Measurements from ENCODE around the gene PDGFA.

The PDGFA gene

GRCh38 chr7:548401-548800, 28.8 kb upstream of the PDGFA start:
- no peak for TF ChIP-seq TAF1 (IDR thresholded peaks at IDR 0.05; ENCODE audit: borderline replicate concordance, insufficient read depth, low read length)
- no peak for TF ChIP-seq SIN3A (IDR thresholded peaks at IDR 0.05; ENCODE audit: borderline replicate concordance, insufficient read depth, low read length)
- no peak for TF ChIP-seq FOXP2 (optimal IDR thresholded peaks at IDR 0.05; ENCODE audit: borderline replicate concordance, extremely low read depth, extremely low read length, insufficient read depth)
- no peak for TF ChIP-seq POLR2AphosphoS5 (IDR thresholded peaks at IDR 0.05; ENCODE audit: low read depth, low read length)
- TF ChIP-seq, protein P1, sequence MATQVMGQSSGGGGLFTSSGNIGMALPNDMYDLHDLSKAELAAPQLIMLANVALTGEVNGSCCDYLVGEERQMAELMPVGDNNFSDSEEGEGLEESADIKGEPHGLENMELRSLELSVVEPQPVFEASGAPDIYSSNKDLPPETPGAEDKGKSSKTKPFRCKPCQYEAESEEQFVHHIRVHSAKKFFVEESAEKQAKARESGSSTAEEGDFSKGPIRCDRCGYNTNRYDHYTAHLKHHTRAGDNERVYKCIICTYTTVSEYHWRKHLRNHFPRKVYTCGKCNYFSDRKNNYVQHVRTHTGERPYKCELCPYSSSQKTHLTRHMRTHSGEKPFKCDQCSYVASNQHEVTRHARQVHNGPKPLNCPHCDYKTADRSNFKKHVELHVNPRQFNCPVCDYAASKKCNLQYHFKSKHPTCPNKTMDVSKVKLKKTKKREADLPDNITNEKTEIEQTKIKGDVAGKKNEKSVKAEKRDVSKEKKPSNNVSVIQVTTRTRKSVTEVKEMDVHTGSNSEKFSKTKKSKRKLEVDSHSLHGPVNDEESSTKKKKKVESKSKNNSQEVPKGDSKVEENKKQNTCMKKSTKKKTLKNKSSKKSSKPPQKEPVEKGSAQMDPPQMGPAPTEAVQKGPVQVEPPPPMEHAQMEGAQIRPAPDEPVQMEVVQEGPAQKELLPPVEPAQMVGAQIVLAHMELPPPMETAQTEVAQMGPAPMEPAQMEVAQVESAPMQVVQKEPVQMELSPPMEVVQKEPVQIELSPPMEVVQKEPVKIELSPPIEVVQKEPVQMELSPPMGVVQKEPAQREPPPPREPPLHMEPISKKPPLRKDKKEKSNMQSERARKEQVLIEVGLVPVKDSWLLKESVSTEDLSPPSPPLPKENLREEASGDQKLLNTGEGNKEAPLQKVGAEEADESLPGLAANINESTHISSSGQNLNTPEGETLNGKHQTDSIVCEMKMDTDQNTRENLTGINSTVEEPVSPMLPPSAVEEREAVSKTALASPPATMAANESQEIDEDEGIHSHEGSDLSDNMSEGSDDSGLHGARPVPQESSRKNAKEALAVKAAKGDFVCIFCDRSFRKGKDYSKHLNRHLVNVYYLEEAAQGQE (IDR thresholded peaks at IDR 0.05; ENCODE audit: insufficient read depth in 1 of 2, low read depth in 2 of 2, low read length in 2 of 2) = no peak

DNA sequence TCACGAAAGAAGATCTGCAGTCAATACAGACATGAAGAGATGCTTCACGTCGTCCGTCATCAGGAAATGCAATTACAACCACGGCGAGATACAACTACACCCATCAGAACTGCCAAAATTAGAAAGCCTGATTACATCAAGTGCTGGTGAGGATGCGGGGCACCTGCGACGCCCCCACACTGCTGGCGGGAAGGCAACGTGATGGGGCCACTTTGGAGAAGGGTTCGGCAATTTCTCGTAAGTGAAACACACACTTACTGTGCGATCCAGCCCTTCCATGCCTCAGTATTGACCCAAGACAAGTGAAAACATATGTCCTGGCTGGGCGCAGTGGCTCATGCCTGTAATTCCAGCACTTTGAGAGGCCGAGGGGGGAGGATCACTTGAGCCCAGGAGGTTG, 25.8 kb upstream of the PDGFA start:
- no peak for TF ChIP-seq FOXP2 (optimal IDR thresholded peaks at IDR 0.05; ENCODE audit: borderline replicate concordance, extremely low read depth, extremely low read length, insufficient read depth)
- TF ChIP-seq, protein P1 (IDR thresholded peaks at IDR 0.05; ENCODE audit: insufficient read depth in 1 of 2, low read depth in 2 of 2, low read length in 2 of 2) = no peak

GRCh38 chr7:544338-545221, 24.9 kb upstream of the PDGFA start:
- TF ChIP-seq SIN3A (IDR thresholded peaks at IDR 0.05; ENCODE audit: borderline replicate concordance, insufficient read depth, low read length) = no peak

DNA sequence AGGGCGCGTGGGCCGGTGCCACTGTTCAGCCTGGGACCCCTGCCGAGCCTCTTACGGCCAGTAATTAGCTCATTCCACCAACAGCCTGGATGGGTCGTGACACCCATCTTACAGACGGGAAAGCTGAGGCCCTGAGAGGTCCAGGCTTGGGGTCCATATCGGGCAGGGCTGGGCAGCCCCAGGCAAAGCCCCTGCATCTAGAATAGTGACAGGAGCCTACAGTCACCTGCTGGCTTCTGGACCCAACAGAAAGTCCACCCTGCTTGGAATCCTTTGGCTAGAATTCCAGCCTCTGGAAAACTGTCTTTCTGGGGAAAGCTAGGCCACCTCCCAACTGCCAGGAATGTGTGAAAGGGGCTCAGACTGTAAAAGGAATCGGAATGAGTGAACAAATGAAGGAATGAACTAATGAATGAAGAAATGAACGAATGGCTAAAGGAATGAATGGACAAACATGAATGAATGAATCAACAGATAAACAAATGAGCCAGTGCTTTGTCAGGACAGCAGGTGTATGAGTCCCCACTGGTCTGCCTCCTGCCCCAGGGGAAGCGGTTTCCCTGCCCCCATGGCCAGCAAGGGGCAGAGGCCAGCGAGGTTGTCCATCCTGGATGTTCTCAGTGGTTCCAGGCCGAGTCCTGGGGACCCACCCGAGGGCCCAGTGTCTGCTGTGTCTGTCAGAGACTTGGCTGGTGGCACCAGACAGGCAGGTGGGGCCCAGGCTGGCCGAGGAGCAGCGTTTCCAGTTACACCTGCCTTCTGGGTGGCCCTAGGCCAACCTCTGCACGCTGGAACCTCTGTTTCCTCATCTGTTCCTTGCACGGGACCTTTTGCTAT, 24.1 kb upstream of the PDGFA start:
- TF ChIP-seq, protein P1 (IDR thresholded peaks at IDR 0.05; ENCODE audit: insufficient read depth in 1 of 2, low read depth in 2 of 2, low read length in 2 of 2) = no peak

GRCh38 chr7:542713-543500, 23.3 kb upstream of the PDGFA start:
- TF ChIP-seq FOXP2 (optimal IDR thresholded peaks at IDR 0.05; ENCODE audit: borderline replicate concordance, extremely low read depth, extremely low read length, insufficient read depth) (no peak), POLR2AphosphoS5 (IDR thresholded peaks at IDR 0.05; ENCODE audit: low read depth, low read length) (no peak), TAF1 (IDR thresholded peaks at IDR 0.05; ENCODE audit: borderline replicate concordance, insufficient read depth, low read length) (no peak), SIN3A (IDR thresholded peaks at IDR 0.05; ENCODE audit: borderline replicate concordance, insufficient read depth, low read length) (no peak)
- TF ChIP-seq, protein P1 (IDR thresholded peaks at IDR 0.05; ENCODE audit: insufficient read depth in 1 of 2, low read depth in 2 of 2, low read length in 2 of 2) = no peak
